NT2/D1 (cell line): ENCODE data around the gene CELSR1.
A peak's percentile ranks its signal among the peaks of the same experiment; 100 is the strongest.
"Not testable (repeated sequence)": the region's sequence is repeated elsewhere in the genome, so short reads cannot be mapped to it uniquely, and the experiment has no call there.

Experiments used
- DNase-seq: peaks from one replicate; pipeline ENCODE4 v3.0.0-alpha.2; 2011; ENCODE audit warnings: low read depth, low spot score
- H3K27me3 ChIP-seq: 2 replicates; pipeline ENCODE4 v1.6.0; 2011; ENCODE audit warnings: mild to moderate bottlenecking; ENCODE audit not compliant: insufficient read length, insufficient read depth
- H3K36me3 ChIP-seq: 2 replicates; pipeline ENCODE4 v1.6.1; 2011; ENCODE audit warnings: mild to moderate bottlenecking, low read length, mixed read lengths; ENCODE audit not compliant: insufficient read depth, insufficient read length
- H3K4me1 ChIP-seq: 2 replicates; pipeline ENCODE4 v1.5.1; 2011; ENCODE audit not compliant: insufficient read depth, insufficient read length
- H3K4me3 ChIP-seq: 2 replicates; pipeline ENCODE4 v1.5.1; 2011; ENCODE audit warnings: low read depth; ENCODE audit not compliant: insufficient read length
- H3K9ac ChIP-seq: 2 replicates; pipeline ENCODE4 v1.6.0; 2011; ENCODE audit warnings: low read depth; ENCODE audit not compliant: insufficient read length
- H3K9me3 ChIP-seq: 2 replicates; pipeline ENCODE4 v1.5.1; 2011; ENCODE audit warnings: mild to moderate bottlenecking, low read length; ENCODE audit not compliant: insufficient read depth
- SUZ12 ChIP-seq: IDR thresholded peaks from 2 replicates; pipeline ENCODE4 v1.6.1; 2011; ENCODE audit not compliant: insufficient read length, insufficient read depth; ENCODE audit errors: extremely low read depth
- YY1 ChIP-seq: IDR thresholded peaks from 2 replicates; pipeline ENCODE4 v1.6.1; 2011; ENCODE audit not compliant: insufficient read length, insufficient read depth
- ZNF274 ChIP-seq: IDR thresholded peaks from 2 replicates; pipeline ENCODE4 v1.6.1; 2011; ENCODE audit warnings: mild to moderate bottlenecking, low read depth, low read length

Gene CELSR1

GRCh38 chr22:46508491-46508999 is 28.9 kb downstream of the CELSR1 start:
- TF ChIP-seq SUZ12 (no peak), YY1 (no peak), ZNF274 (no peak)
- Histone ChIP-seq H3K27me3 (no peaks in the 10 kb centered on the region), H3K9me3 (no peaks in the 10 kb centered on the region), H3K4me3 (no peak overlapping the region), H3K36me3 (no peaks in the 10 kb centered on the region), H3K9ac (no peak overlapping the region), H3K4me1 (peaks cover 17% of the 10 kb centered on the region)
- no peak for DNase-seq

DNA sequence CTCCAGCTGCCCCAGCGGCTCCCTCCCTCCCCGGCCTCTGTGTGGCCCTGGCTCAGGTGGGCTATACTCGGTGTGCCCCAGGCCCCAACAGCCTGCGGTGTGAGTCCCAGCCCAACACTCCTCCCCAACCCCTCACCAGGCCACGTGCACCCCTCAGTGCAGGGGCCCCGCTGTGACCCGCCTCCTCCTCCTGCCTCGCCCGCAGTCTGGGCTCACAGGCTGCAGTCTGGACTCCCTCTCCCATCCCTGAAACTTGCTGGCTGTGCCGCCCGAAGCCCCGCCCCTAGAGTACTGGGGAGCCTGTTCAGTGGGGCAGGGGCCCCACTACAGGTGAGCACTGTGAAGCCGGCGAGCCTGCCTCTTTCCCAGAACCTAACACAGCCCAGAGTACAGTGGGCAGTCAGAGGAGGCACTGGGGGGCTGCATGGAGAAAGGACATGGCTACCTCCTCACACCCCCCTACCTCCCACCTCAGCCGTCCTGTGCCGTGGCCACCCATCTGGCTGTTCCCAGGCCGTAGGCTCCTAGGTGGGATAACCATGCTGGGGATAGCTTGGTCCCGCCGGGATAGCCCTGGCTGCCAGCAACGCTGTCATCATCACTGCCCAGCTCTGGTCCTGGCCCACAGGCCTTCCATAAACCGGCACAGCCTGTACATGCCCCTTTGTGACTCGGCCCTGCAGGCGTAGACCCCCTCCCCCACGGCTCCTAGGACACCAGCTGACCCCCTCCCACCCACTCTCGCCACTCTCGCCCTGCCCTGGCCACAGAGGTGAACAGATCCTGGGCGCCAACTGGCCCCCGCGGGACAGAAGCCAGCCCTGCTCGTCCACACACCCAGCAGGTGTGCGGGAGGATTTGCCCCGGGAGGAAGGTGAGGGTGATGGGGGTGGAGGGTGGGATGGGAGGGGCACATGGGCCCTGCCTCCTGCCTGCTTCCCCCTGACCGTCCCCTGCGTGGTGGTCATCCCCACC is 29.7 kb downstream of the CELSR1 start:
- Histone ChIP-seq H3K4me1 (peaks cover 21% of the 10 kb centered on the region), H3K36me3 (peaks cover 2% of the 10 kb centered on the region), H3K27me3 (no peaks in the 10 kb centered on the region), H3K4me3 (no peak overlapping the region), H3K9ac (no peak overlapping the region), H3K9me3 (no peaks in the 10 kb centered on the region)
- no peak for TF ChIP-seq YY1
- TF ChIP-seq ZNF274 = no peak
- no peak for TF ChIP-seq SUZ12
- no peak for DNase-seq

DNA sequence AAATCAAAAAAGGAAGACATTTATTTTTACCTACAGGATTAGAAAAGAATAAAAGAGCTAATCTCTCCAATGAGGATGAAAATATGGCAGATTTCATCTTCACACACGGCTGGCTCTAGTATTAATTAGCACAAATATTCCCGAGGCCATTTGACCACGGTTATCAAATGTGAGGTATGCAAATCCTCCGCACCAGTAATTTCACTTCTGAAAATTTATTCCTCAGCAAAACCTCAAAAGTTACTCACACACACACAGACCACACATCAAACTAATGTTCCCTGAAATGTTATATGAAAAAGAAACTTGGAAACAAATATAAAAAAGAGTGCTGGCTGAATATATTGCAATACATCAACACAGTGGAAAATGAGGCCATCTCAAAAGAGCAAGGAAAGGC is 32.8 kb downstream of the CELSR1 start:
- no peak for DNase-seq
- TF ChIP-seq SUZ12 (no peak), YY1 (no peak), ZNF274 (no peak)
- Histone ChIP-seq H3K4me1 (peaks cover 17% of the 10 kb centered on the region), H3K9me3 (no peaks in the 10 kb centered on the region), H3K27me3 (no peaks in the 10 kb centered on the region), H3K4me3 (no peak overlapping the region), H3K9ac (no peak overlapping the region), H3K36me3 (peaks cover 2% of the 10 kb centered on the region)

DNA sequence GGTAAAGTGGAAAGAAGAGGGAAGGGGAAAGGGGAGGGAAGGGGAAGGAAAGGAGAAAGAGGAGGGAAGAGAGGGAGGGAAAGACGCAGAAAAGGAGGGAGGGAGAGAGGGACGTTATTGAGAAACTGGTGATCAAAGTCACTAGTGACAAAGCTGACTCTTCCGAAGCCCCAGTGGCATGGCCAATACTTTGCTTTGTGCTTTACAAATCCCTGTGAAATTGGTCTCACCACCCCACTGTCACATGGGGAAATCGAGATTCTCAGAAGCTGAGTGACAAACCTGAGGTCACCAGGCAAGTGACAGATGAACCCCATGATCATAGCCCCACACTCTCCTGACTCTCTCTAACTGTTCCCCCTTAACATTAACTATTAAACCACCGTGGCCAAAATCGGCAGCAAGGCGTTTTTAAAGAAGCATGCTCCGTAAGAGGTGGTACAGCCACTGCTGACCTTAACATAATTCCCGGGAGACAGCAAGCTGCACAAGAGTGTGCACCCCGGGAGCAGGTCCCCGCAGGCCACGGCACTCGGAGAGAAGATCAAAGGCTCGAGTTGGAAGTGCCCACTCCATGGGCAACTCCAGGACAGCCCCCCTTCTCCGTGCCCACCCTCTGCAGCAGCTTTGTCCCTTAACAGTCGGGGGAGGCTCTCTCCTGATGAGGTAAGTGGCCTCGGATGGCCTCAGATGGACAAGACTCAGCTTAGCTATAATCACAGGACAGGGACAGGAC is 34.8 kb downstream of the CELSR1 start:
- Histone ChIP-seq H3K9ac (no peak overlapping the region), H3K27me3 (no peaks in the 10 kb centered on the region), H3K36me3 (peaks cover 2% of the 10 kb centered on the region), H3K4me3 (no peak overlapping the region), H3K9me3 (no peaks in the 10 kb centered on the region), H3K4me1 (peaks cover 16% of the 10 kb centered on the region)
- no peak for DNase-seq
- TF ChIP-seq YY1 = no peak
- no peak for TF ChIP-seq ZNF274
- TF ChIP-seq SUZ12 = no peak

GRCh38 chr22:46501701-46502100 is 35.7 kb downstream of the CELSR1 start:
- no peak for TF ChIP-seq ZNF274
- no peak for TF ChIP-seq SUZ12
- TF ChIP-seq YY1 = no peak
- Histone ChIP-seq H3K9me3 (no peaks in the 10 kb centered on the region), H3K27me3 (no peaks in the 10 kb centered on the region), H3K36me3 (peaks cover 2% of the 10 kb centered on the region), H3K4me3 (no peak overlapping the region), H3K9ac (no peak overlapping the region), H3K4me1 (peaks cover 13% of the 10 kb centered on the region)
- no peak for DNase-seq

DNA sequence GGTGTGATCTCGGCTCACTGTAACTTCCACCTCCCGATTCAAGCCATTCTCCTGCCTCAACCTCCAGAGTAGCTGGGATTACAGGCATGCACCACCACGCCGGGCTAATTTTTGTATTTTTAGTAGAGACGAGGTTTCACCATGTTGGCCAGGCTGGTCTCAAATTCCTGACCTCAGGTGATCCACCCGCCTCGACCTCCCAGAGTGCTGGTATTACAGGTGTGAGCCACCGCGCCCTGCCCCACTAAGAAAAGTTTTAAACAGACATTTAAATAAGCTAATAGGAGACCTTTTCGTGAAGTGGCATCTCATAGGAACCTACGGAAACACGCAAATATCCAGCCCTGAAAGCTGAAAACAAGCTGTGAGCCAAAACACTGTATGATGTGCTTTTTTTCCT is 36.2 kb downstream of the CELSR1 start:
- peaks cover 10% of the 10 kb centered on the region for H3K4me1 ChIP-seq
- DNase-seq, H3K9me3 ChIP-seq, H3K4me3 ChIP-seq, H3K36me3 ChIP-seq, H3K27me3 ChIP-seq, H3K9ac ChIP-seq: not testable (repeated sequence)

DNA sequence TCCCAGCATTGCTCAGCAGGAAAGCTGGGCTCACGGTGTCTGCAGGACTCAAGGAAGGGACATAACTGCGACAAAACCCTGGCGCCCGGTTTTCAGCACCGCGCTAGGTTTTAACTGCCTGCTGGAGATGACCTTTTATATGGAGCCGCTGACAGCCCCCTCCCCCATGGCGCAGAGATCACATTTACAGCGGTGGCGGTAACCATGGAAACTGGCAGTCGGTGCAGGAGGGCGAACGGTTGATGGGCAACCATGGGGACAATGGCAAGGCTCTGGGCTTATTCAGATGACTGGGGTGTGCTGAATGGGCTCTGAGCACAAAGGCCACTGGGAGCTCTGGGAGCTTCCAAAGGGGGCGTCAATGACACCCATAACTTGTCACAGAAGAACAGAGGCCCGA is 37.2 kb downstream of the CELSR1 start:
- Histone ChIP-seq H3K36me3 (peaks cover 2% of the 10 kb centered on the region), H3K27me3 (no peaks in the 10 kb centered on the region), H3K4me3 (no peak overlapping the region), H3K9me3 (no peaks in the 10 kb centered on the region), H3K9ac (no peak overlapping the region), H3K4me1 (peaks cover 10% of the 10 kb centered on the region)
- DNase-seq = peak; percentile 66
- TF ChIP-seq ZNF274 = no peak
- TF ChIP-seq SUZ12 = no peak
- no peak for TF ChIP-seq YY1
